HepG2 (cell line): ENCODE results near the gene TRIM77. TPM values are rescaled to one million over a fixed set of nuclear protein-coding genes. Genes with fewer than 3 reads are reported as not detected.
"Not testable (repeated sequence)": the region's sequence is repeated elsewhere in the genome, so short reads cannot be mapped to it uniquely, and the experiment has no call there.

Source experiments
- ATAC-seq: fragments of 200-7000 bp; cut with Tn5 transposase; 3 replicates; pipeline ENCODE4 v1.9.1; 2020; ENCODE audit warnings: mild to moderate bottlenecking, moderate library complexity
- BruUV-seq: library from RNA; stranded (reverse); fragments of 400-500 nt; replicated peaks from 2 replicates; lab custom pipeline; 2021; lab: Mats Ljungman, UMichigan
- CTCF ChIA-PET: fragments of 300-600 bp; formaldehyde crosslinking; extraction: SDS; loops from one replicate; lab custom pipeline; 2021; ENCODE audit warnings: low total read pairs, inconsistent platforms, low intra/inter-chr PET ratio; lab: Yijun Ruan, JAX
- POLR2A ChIA-PET: fragments of 350-600 bp; sonication (Branson Sonifier 250); formaldehyde crosslinking; loops from one replicate; lab custom pipeline; 2020; ENCODE audit warnings: antibody characterized with exemption, inconsistent platforms; lab: Yijun Ruan, JAX
- DNase-seq: peaks from one replicate; pipeline ENCODE4 v3.0.0-alpha.2; 2015; ENCODE audit warnings: low spot score
- FAIRE-seq: peaks from 3 replicates; lab custom pipeline; 2011; peaks lifted over from hg19 to GRCh38; lab: Jason Lieb, UNC
- H2AFZ ChIP-seq: one replicate; pipeline ENCODE4 v1.6.1; 2011; ENCODE audit warnings: low read length, inconsistent platforms
- H3K27ac ChIP-seq: fragments of 300-600 bp; 3 replicates; pipeline ENCODE4 v1.8.0; 2011; ENCODE audit warnings: mixed run types, mild to moderate bottlenecking, mixed read lengths, low read length, inconsistent platforms; ENCODE audit not compliant: insufficient read depth; ENCODE audit errors: extremely low read length
- H3K27me3 ChIP-seq, 2 experiments: fragments of 200-600 bp in 1 of 2; 2 replicates in 1 of 2; 3 replicates in 1 of 2; pipeline versions ENCODE4 v1.6.0 to v1.8.0; 2011; ENCODE audit warnings: low read length in 2 of 2, mild to moderate bottlenecking in 2 of 2, moderate library complexity in 2 of 2, inconsistent platforms in 1 of 2; ENCODE audit not compliant: insufficient read depth in 2 of 2, control insufficient read depth in 1 of 2
- H3K36me3 ChIP-seq, 2 experiments: fragments of 200-600 bp in 1 of 2; replicated peaks in 1 of 2; 2 replicates in 1 of 2; 3 replicates in 1 of 2; pipeline versions ENCODE4 v1.5.1 to v1.8.0; 2011; ENCODE audit warnings: low read length in 2 of 2, inconsistent platforms in 1 of 2; ENCODE audit not compliant: insufficient read depth in 2 of 2, control insufficient read depth in 1 of 2
- H3K4me1 ChIP-seq: 2 replicates; pipeline ENCODE4 v1.5.1; 2012; ENCODE audit warnings: low read length, inconsistent platforms; ENCODE audit not compliant: insufficient read depth
- H3K4me2 ChIP-seq: 2 replicates; pipeline ENCODE4 v1.6.0; 2011; ENCODE audit warnings: low read depth, low read length, inconsistent platforms
- H3K4me3 ChIP-seq, 3 experiments: fragments of 200-600 bp in 1 of 3; sonication (generic), shearing (Covaris generic) in 1 of 3; replicated peaks in 1 of 3; 2 replicates each; pipeline ENCODE4 v1.5.1; 2011 to 2016; ENCODE audit warnings: low read length in 3 of 3, inconsistent platforms in 2 of 3, low read depth in 2 of 3, mild to moderate bottlenecking in 2 of 3, control low read depth in 1 of 3, mixed read lengths in 1 of 3; ENCODE audit not compliant: insufficient read depth in 1 of 3
- H3K79me2 ChIP-seq: one replicate; pipeline ENCODE4 v1.6.1; 2011; ENCODE audit warnings: low read length, inconsistent platforms; ENCODE audit not compliant: insufficient read depth
- H3K9ac ChIP-seq: 2 replicates; pipeline ENCODE4 v1.6.0; 2011; ENCODE audit warnings: mild to moderate bottlenecking, low read depth, low read length, inconsistent platforms; ENCODE audit not compliant: insufficient read depth
- H3K9me3 ChIP-seq: 2 replicates; pipeline ENCODE4 v1.5.1; 2012; ENCODE audit warnings: mild to moderate bottlenecking, low read length
- H4K20me1 ChIP-seq: 2 replicates; pipeline ENCODE4 v1.6.0; 2011; ENCODE audit warnings: inconsistent platforms, mild to moderate bottlenecking, low read length, moderate library complexity; ENCODE audit not compliant: insufficient read depth
- MAFK ChIP-seq, 2 experiments: IDR thresholded peaks in 1 of 2; conservative IDR thresholded peaks in 1 of 2; 2 replicates each; pipeline ENCODE4 v1.6.1; 2011; ENCODE audit warnings: improper control_type of control experiment in 2 of 2, low read length in 2 of 2
- WGBS: methylation state at CpG from one replicate; pipeline ENCODE4 v1.1.6; 2017; ENCODE audit warnings: low lambda C conversion rate; 5-methylcytosine and 5-hydroxymethylcytosine counted together
- in situ Hi-C: cut with HindIII; loops from 2 replicates; pipeline ENCODE4 v1.10.0; 2017; ENCODE audit warnings: low pct_unique_long_range_greater_than_20kb; ENCODE audit not compliant: extremely low pct_ligation_motif_present
- intact Hi-C: fragments of 100-400 bp; cut with micrococcal nuclease; formaldehyde crosslinking; loops from one replicate; pipeline ENCODE4 v1.10.0; 2022; ENCODE audit not compliant: unreplicated experiment
- polyA plus RNA-seq, 8 experiments: library from polyadenylated mRNA; depleted of rRNA in 3 of 8; stranded (reverse) in 7 of 8; unstranded in 1 of 8; fragments of >200 nt; fragmentation: Illumina TruSeq in 4 of 8; extraction: Trizol in 4 of 8; gene quantifications; 2 replicates each; pipeline versions ENCODE4 v1.2.1 to v1.2.3, GENCODE V29; 2011 to 2016; ENCODE audit warnings: low read depth in 4 of 8, missing spikeins in 1 of 8, mixed read lengths in 1 of 8; ENCODE audit not compliant: insufficient read depth in 1 of 8
- total RNA-seq, 5 experiments: library from RNA; depleted of rRNA; stranded (reverse); fragments of >200 nt; fragmentation: Illumina TruSeq; extraction: Trizol; gene quantifications; 2 replicates each; pipeline ENCODE4 v1.2.3, GENCODE V29; 2016; ENCODE audit warnings: low read depth in 1 of 5

TRIM77 gene
- total and polyA plus RNA-seq, 2 of the 13 experiments (the other 11 are each of a cell fraction or from before 2014, with no cell fraction given) = not detected

DNA sequence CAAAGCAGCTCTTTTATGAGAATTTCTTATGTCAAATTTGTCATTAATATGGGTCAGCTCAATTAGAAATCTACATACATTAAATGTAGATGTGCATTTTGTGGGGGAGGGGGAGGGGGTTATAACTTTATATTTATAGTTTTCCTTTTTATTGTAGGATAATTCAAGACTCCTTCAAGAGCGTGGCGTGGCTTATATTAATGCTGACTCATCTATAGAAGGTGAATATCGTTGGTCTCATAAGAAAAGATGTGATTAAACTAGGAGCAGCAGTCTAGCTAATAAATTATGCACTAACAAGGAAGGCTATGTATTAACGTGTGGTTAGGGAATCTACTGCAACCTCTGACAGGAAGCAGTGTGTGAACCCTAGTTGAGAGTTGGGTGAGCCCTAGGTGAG, 34.2 kb upstream of the TRIM77 start:
- H4K20me1 ChIP-seq, H3K79me2 ChIP-seq, H3K4me3 ChIP-seq, ATAC-seq, H3K9ac ChIP-seq, DNase-seq, H2AFZ ChIP-seq, H3K9me3 ChIP-seq, CTCF ChIA-PET, H3K4me2 ChIP-seq, POLR2A ChIA-PET, H3K36me3 ChIP-seq, H3K27me3 ChIP-seq, H3K4me1 ChIP-seq, FAIRE-seq, BruUV-seq, in situ Hi-C loops, H3K27ac ChIP-seq: not testable (repeated sequence)
- intact Hi-C loops = loop anchor here (2.0 kb wide), 1 partner anchor 437 kb away; no protein-coding TSS in a partner anchor
- 5% methylated on average over 4 of the region's 4 CpGs for WGBS
- peak in 1 of 2 experiments; percentile 56; a peak in 1 of 4 replicates for TF ChIP-seq MAFK (conservative IDR thresholded peaks at IDR 0.05 in 1 of 2, IDR thresholded peaks at IDR 0.05 in 1 of 2; ENCODE audit: low read length in 2 of 2)

DNA sequence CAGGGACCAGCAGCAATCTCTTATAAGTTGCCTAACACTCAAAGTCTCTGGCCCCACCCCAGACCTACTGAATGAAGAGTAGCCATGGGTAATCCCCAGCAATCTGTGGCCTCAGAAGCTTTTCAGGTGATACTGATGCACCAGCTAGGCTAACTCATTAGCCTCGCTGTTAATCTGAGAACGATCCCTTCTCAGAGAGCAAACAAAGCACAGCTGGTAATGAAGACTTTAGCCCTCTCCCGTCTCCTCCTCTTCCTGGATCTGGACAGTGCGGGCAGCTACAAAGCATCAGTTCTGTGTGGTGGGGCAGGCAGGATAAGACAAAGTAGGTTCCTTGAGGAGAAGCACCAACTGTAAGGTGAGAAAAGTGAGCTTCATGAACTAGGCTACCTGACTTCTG, 3.0 kb upstream of the TRIM77 start:
- BruUV-seq, H2AFZ ChIP-seq, H3K27ac ChIP-seq, FAIRE-seq, H3K9me3 ChIP-seq, intact Hi-C loops, H3K79me2 ChIP-seq, DNase-seq, H4K20me1 ChIP-seq, H3K36me3 ChIP-seq, POLR2A ChIA-PET, H3K9ac ChIP-seq, CTCF ChIA-PET, in situ Hi-C loops, H3K4me2 ChIP-seq, H3K4me1 ChIP-seq, H3K27me3 ChIP-seq, H3K4me3 ChIP-seq: not testable (repeated sequence)
- peak; percentile 54 for ATAC-seq
- WGBS = 0% methylated on average over 3 of the region's 4 CpGs

DNA sequence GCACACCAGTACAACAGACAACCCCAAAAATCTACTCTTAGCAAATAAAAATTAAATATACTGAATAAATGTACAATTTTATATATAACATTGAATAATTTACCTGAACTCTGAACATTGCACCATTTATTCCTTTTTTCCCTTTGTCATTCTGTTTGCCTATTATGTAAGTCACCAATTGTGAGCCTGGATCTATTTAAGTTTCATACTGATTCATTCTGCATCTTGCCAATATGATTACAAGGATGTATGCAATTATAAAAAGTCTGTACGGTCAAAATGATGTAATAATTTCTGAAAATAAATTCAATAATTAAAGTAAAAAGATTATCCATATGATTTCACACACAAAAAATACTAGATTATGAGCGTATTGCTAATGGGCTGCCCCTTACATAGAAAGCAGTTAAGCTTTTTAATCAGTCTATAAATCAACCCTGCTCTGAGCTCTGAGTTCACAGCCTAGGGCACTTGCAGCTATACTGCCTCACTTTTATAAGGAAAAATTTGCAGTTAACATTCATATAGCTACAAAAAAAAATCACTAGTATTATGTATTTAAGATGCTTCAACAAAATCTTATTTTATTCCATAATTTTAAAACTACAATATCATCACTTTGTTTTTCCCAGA, 14.9 kb downstream of the TRIM77 start:
- H3K9me3 ChIP-seq, in situ Hi-C loops, H3K27me3 ChIP-seq, H3K9ac ChIP-seq, intact Hi-C loops, H3K4me1 ChIP-seq, FAIRE-seq, POLR2A ChIA-PET, H4K20me1 ChIP-seq, DNase-seq, ATAC-seq, H3K79me2 ChIP-seq, CTCF ChIA-PET, H3K4me2 ChIP-seq, H3K36me3 ChIP-seq, H3K27ac ChIP-seq, H2AFZ ChIP-seq, H3K4me3 ChIP-seq, BruUV-seq: not testable (repeated sequence)
- WGBS = 5% methylated on average over 2 of the region's 2 CpGs

DNA sequence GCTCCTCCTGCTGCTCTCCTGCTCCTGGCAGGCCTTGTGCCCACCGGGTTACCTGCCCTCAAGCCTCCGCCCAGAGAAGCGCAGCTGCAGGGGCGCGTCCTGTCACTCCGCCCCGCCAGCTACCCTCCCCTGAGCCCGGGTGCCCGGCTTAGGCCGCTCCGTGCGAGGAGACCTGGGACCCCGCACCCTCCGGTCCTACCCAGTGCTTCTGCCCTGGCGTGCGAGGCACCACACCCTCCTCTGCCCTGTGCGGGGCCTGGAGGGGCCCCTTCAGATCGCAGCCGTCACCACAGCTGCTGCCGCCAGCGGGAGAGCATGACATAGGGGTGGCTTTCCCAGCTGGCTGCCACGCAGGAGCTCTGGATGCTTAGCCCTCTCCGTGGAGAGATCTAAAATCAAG, 20.1 kb downstream of the TRIM77 start:
- intact Hi-C loops = not testable (repeated sequence)

More for the DNA sequence above, 20.1 kb downstream of the TRIM77 start:
- FAIRE-seq, H3K4me3 ChIP-seq, H4K20me1 ChIP-seq, in situ Hi-C loops, H3K27me3 ChIP-seq, H3K79me2 ChIP-seq, H2AFZ ChIP-seq, H3K9ac ChIP-seq, H3K36me3 ChIP-seq, DNase-seq, BruUV-seq, POLR2A ChIA-PET, H3K4me2 ChIP-seq, H3K4me1 ChIP-seq, CTCF ChIA-PET, H3K9me3 ChIP-seq, ATAC-seq, H3K27ac ChIP-seq: not testable (repeated sequence)
- WGBS = 19% methylated on average over 4 of the region's 23 CpGs
